ENCODE measurements around the gene RARB.

GRCh38 chr3:25513642-25514266 is 85.7 kb downstream of the RARB start:
- TF ChIP-seq CTCF (IDR thresholded peaks at IDR 0.05) (no peak), POLR2A (IDR thresholded peaks at IDR 0.05) (no peak)
